Body of pancreas (tissue), 4 donors: ENCODE results near the gene HEXD.

Experiments
- POLR2A ChIP-seq, 3 donors: fragments of 450-650 bp; IDR thresholded peaks; one replicate each; pipeline ENCODE4 v1.6.1; 2016; ENCODE audit warnings: antibody characterized with exemption in 3 of 3, mild to moderate bottlenecking in 2 of 3
- TF ChIP-seq, protein P1 (sequence below), 7 experiments: fragments of 450-650 bp in 4 of 7; fragments of 200-600 bp in 3 of 7; sonication (generic) in 3 of 7; IDR thresholded peaks; one replicate each; pipeline ENCODE4 v1.5.1; 2016 to 2019; ENCODE audit warnings: antibody characterized with exemption in 7 of 7

GRCh38 chr17:82396601-82397435, 21.3 kb upstream of the HEXD start:
- TF ChIP-seq, protein P1, sequence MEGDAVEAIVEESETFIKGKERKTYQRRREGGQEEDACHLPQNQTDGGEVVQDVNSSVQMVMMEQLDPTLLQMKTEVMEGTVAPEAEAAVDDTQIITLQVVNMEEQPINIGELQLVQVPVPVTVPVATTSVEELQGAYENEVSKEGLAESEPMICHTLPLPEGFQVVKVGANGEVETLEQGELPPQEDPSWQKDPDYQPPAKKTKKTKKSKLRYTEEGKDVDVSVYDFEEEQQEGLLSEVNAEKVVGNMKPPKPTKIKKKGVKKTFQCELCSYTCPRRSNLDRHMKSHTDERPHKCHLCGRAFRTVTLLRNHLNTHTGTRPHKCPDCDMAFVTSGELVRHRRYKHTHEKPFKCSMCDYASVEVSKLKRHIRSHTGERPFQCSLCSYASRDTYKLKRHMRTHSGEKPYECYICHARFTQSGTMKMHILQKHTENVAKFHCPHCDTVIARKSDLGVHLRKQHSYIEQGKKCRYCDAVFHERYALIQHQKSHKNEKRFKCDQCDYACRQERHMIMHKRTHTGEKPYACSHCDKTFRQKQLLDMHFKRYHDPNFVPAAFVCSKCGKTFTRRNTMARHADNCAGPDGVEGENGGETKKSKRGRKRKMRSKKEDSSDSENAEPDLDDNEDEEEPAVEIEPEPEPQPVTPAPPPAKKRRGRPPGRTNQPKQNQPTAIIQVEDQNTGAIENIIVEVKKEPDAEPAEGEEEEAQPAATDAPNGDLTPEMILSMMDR (IDR thresholded peaks at IDR 0.05) = no peak
- no peak for TF ChIP-seq POLR2A (IDR thresholded peaks at IDR 0.05)
